Pulmonary artery endothelial cell (primary cell): ENCODE measurements around the gene LPP. TPM values are rescaled to one million over a fixed set of nuclear protein-coding genes. Genes with fewer than 3 reads are reported as not detected.

ENCODE experiments used
- DNase-seq: peaks from one replicate; pipeline ENCODE4 v3.0.0-alpha.2; 2011; ENCODE audit warnings: low read depth, low spot score
- total RNA-seq: library from RNA; depleted of rRNA; stranded (reverse); fragments of >200 nt; gene quantifications from 2 replicates; pipeline ENCODE4 v1.2.3, GENCODE V29; 2014

Gene LPP
- total RNA-seq, 1 donor from 2014 or later, result 31.5 TPM

- DNase-seq, result no peak
Observed at GRCh38 chr3:188134856-188135255, 19.1 kb upstream of the LPP start.

DNA sequence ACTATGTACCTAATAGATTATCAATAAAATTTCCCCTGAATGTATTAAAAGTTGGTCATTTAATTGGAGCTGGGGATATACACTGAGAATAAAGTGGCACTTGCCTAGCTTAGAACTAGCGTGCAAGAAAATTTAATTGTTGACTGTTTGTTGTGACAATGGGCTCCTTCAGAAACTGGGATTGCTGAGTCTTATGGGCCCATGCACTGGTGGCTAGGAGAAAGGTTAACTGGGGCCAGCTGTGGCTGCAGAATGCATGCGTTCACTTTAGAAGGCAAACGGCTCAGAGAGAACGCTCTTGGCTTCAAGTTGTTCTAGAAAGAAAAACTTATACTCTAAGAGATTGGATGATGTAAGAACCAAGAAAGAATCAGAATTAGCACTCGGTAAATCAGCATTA is 18.7 kb upstream of the LPP start:
- no peak for DNase-seq

- DNase-seq, result no peak
Observed at GRCh38 chr3:188137051-188137450, 16.9 kb upstream of the LPP start.

DNA sequence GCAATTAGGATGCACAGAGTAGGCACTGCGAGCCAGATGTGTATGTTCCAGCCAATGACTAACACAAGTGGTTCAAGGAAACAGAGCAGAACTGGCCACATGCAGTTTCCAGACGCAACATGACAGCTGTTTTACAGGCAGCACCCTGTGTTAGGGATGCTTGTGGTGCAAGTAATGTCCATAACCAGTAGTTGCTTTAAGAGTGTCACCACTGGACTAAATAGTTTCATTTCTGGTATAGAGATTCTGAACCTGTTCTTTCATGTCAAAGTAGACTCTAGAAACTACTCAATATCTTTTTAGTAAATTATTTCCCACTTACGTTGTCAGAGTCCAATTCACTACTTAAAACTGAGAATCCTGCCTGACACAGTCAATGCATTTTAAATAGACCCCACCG is 14.5 kb upstream of the LPP start:
- DNase-seq, result no peak

DNA sequence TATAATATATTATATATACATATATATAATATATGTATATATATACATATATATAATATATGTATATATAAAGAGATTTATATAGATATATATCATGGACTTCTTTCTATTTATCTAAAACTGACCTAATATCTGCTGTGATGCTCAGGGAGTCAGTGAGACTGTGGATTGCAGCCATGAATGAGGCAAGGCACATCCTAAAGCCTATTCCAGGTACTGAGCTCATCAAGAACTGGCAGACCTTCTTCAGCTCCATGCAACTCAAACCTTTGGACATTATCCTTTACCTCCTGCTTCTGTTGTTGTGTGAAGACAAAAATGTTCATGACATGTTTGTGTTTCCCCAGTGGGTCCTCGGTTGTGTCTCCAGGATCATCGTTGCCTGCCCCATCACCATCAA is 7.7 kb upstream of the LPP start:
- no peak for DNase-seq

DNA sequence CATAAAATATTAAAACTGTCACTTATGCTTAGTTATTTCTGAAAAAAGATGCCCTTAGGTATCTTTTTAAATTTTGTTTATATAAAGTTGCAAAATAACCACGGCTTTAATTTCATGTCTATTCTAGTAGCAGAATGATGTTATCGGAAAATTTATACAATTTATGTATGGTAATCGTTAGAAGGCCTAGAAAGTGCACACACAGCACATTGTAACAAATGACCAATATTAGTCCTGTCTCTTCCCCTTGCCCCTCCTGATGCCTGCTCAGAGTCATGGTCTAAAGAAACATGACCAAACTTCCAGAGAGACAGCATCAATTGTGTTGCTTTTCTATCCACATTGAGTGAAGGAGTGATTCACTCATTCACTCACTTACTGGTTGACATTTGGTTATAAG is 6.2 kb upstream of the LPP start:
- no peak for DNase-seq

- no peak for DNase-seq
Observed at GRCh38 chr3:188148318-188148717, 5.6 kb upstream of the LPP start.

DNA sequence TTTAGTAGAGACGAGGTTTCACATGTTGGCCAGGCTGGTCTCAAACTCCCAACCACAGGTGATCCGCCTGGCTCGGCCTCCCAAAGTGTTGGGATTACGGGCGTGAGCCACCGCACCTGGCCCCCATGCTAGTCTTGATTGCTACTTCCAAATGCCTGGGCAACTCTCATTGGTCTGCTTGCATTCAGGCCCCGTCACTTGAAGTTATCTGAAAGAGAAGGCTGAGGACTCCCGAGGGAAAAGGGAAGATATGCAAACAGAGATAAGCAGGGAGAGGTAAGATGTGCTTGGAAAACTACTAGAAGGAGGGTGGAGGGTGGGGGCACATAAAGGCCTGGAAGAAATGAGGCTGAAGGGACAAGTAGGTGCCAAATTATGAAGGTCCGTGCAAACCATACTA is 4.4 kb upstream of the LPP start:
- no peak for DNase-seq

DNA sequence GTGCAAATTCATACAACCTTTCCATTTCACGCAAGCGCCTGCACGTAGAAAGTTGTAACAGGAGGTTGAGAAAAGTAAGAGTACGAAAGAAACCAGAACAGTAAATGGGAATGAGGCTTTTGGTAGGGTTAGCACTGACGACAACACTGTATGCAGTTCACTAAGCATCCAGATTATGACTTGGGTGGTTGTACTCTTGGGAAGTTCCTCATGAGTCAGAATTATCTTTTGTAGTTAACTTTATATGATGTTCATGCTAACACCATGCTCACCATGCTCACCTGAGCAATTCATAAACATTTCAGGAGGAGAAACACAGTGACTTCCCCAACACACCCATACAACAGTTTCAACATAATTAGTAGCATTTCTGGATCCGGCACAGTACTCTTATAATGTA is 3.0 kb upstream of the LPP start:
- no peak for DNase-seq

DNA sequence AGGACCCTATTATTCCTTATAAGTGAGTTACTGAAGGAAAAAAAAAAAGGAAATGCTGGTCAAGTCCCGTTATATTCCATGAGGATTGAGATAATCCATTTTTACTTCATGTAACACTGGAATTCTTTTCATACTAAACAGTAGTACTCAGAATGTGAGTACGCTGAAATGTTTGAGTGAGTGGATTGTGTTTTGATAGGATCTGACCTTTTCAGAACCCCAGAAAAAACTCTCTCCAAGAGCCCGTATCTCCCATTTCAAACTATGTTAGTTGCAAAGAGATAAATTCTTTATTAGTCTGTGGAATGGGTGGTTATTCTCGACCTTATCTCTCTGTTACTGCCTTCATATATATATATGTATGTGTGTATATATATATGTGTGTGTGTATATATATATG is 2.5 kb upstream of the LPP start:
- DNase-seq, result no peak

GRCh38 chr3:188152660-188153436 is 1.1 kb upstream of the LPP start:
- peak; percentile 24 for DNase-seq

DNA sequence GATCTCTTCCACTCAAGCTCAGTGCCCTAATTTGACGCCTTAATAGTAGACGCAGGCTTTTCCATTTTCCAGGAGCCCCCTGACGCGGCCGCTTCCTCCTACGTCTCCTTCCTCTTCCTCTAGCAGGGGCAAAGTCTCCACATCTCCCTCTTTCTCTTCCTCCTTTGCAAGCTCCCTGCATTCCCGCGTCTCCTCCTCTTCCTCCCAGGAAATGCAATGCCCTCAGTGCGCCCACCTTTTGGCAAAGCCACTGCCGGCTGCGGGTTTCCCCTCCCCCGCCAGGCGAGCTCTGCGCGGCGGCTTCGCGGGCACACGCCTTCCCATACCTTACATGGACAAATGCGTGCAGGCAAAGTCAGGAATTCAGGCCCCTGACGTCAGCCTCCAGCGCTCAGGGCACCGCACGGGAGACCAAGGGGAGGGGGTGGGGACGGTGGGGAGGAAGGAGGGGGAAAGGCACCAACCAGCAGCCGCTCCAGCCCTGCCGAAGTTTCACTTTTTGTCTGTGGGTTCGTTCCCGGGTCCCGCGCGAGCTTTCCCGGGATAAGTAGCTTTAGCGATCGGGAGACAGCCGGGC is 432 bp upstream of the LPP start:
- DNase-seq, result peak; percentile 75

DNA sequence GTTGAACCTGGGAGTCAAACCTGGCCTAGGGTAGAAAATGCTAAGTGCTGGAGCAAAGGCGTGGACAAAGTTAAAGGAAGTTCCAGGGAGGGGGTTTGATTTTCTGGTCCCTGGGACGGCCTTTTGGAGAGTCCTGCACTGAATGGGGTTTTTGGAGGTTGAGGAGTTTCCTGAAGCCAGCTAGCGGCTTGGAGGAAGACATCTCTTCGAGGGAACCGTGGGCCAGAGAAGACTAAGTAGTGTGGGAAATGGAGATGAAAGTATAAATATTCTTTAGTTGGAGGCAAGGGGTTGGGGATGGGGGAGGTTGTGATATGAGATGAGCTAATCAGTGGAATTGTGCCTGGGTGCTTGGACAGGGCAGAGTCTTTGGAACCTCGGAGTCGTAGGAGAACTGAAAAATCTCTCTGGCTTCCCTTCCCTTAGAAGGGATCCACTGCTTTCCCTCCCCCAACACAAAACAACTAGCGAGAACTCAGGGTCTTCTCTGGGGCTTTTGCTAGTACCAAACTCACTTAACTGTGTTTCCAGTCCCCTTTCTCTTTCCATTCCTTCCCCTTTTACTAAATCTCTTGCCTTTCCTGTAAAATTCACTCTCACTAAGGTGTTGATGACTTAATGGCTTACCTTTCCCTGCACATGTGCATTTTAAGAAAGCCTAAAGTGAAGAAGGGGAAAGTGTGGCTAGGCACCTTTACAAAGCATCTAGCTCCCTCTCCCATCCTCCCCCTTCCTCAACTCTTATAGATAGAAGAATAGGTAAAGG is 1.0 kb downstream of the LPP start:
- no peak for DNase-seq

- DNase-seq, result no peak
Observed at GRCh38 chr3:188156056-188156455, 2.1 kb downstream of the LPP start.

- DNase-seq, result no peak
Observed at GRCh38 chr3:188157407-188157806, 3.5 kb downstream of the LPP start.

- DNase-seq, result no peak
Observed at GRCh38 chr3:188157971-188158370, 4.0 kb downstream of the LPP start.

- DNase-seq, result no peak
Observed at GRCh38 chr3:188158731-188159310, 4.9 kb downstream of the LPP start.

- DNase-seq, result no peak
Observed at GRCh38 chr3:188160751-188161150, 6.8 kb downstream of the LPP start.

DNA sequence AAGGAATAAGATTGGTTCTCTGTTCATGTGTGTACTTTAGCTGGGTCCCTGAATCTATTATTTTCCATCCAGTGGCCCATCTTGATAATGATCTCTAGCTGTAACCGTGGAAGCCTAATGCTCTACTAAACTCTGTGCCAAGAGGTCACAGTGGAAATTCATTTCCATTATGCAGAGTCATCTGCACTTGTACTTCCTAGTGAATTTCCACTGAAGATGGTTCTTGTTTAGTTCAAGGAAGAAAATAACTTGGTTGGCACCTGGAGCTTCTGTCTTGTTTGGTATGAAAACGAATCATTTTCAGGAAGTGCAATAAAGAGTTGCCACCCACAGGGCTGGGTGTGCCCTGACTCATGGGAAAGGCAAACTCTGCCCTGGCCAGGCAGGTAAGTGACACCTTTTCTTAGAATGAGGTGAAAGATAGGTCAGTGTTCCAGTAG is 10.3 kb downstream of the LPP start:
- DNase-seq, result no peak

DNA sequence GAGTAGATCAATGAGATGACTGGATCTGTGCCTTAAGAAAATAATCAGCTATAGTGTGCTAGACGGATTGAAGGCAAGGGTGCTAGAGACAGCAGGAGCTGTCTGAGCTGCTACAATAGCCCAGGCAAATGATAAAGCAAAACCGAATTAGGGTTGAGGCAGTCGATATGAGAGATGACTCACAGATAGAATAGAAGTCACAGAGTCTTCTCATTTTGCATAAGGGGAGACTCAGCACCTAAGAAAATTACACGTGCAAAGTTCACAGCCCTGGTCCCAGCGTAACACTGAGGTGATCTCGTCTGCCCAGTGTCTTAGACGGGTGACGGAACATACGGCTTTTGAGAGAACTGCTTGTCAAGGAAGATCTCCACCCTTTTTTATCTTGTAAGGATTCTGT is 11.6 kb downstream of the LPP start:
- DNase-seq, result no peak

DNA sequence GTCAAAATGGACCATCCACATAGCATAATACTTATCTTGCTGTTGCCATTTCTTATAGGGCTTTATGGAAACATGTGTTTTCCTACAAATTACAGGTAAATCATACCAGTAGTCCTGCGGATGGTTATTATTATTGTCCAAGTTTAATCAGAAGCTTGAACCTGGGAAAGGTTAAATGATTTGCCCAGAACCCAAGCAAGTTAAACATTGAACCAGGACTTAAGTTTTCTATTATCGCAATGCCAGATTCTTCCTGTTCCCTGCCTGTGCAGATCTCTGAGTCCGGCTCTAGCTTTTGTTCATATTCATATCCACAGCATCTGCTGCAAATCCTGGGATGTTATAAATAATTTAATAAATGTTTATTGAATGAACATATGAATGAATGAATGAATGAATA is 12.5 kb downstream of the LPP start:
- no peak for DNase-seq

- no peak for DNase-seq
Observed at GRCh38 chr3:188168186-188168585, 14.2 kb downstream of the LPP start.
